Activated naive CD4-positive, alpha-beta T cell treated with anti-CD3 and anti-CD28 coated beads, Interleukin-2, amount 10 ng/mL, durations not matched to agents 7 days and 5 days (primary cell): Measurements from ENCODE around the gene MMD.
"Not testable (repeated sequence)": the region's sequence is repeated elsewhere in the genome, so short reads cannot be mapped to it uniquely, and the experiment has no call there.

ENCODE experiments used
- CTCF ChIA-PET: fragments of 350-600 bp; sonication (Branson Sonifier 250); formaldehyde crosslinking; loops from one replicate; lab custom pipeline; 2021; ENCODE audit warnings: antibody characterized with exemption; lab: Charles Lee
- DNase-seq: peaks from one replicate; pipeline ENCODE4 v3.0.0-alpha.2; 2020
- H3K27ac Mint-ChIP-seq: one replicate; pipeline ENCODE4 v1.8.0; 2021; ENCODE audit warnings: mild to moderate bottlenecking, moderate library complexity, mixed read lengths
- H3K27me3 Mint-ChIP-seq: one replicate; pipeline ENCODE4 v1.8.0; 2021; ENCODE audit warnings: mild to moderate bottlenecking, mixed read lengths
- H3K36me3 Mint-ChIP-seq: one replicate; pipeline ENCODE4 v1.8.0; 2021; ENCODE audit warnings: mixed read lengths
- H3K4me1 Mint-ChIP-seq: one replicate; pipeline ENCODE4 v1.8.0; 2021; ENCODE audit warnings: mixed read lengths
- H3K4me3 Mint-ChIP-seq: one replicate; pipeline ENCODE4 v1.8.0; 2021; ENCODE audit warnings: mild to moderate bottlenecking, moderate library complexity, mixed read lengths
- H3K9me3 Mint-ChIP-seq: one replicate; pipeline ENCODE4 v1.8.0; 2021; ENCODE audit warnings: mixed read lengths

Gene MMD

DNA sequence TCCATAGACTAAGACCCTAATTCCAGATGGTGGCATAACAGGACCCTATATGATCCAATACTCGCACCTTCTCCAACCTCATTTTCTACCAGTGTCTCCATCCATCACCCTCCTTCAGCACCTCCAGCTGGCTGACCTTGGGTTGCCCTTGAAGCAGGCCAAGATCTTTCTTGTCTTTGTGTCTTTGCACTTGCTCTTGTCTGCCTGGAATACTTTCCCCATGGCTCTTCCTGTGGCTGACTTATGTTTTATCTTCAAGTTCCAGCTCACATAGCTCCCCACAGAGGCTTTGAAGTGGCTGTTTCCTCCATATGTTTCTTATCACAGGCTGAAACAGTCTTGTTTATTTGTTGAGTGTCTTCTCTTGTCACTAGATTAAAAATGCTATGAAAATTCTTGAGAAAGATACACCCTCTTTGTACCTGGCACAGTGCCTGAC lies 29.6 kb upstream of the MMD start:
- Mint-ChIP-seq H3K27me3 (peaks cover 9% of the 10 kb centered on the region), H3K27ac (no peak overlapping the region), H3K9me3 (no peaks in the 10 kb centered on the region), H3K4me3 (no peak overlapping the region), H3K4me1 (peaks cover 19% of the 10 kb centered on the region), H3K36me3 (no peaks in the 10 kb centered on the region)
- CTCF ChIA-PET: no interaction called here
- DNase-seq: no peak

DNA sequence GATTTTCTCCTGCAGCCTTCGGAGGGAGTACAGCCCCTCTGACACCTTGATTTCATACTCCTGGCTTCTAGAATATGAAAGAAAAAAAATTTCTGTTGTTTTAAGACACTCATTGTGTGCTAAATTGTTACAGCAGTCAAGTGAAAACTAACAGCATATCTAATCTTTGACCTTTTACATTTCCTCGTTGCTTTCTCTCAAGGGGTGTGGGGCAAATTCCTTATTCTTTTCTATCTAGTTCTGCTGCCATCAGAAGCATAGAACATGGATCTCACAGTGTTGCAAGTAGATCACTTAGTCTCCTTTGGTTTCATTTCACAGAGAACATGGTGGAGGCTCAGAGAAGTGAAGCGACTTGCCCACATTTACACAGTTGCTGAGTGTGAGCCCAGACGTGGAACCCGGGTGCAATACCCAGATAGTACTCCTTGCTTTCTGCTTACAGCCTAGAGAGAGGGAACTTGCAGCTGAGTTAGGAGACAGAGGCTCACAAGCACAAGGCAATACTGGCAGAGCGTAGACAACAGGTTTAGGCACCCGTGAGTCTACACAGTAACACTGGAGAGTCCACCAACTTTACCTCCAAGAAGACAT lies 28.7 kb upstream of the MMD start:
- Mint-ChIP-seq H3K9me3 (no peaks in the 10 kb centered on the region), H3K27ac (no peak overlapping the region), H3K4me1 (peaks cover 19% of the 10 kb centered on the region), H3K36me3 (no peaks in the 10 kb centered on the region), H3K27me3 (peaks cover 15% of the 10 kb centered on the region), H3K4me3 (no peak overlapping the region)
- CTCF ChIA-PET: no interaction called here
- DNase-seq: no peak

DNA sequence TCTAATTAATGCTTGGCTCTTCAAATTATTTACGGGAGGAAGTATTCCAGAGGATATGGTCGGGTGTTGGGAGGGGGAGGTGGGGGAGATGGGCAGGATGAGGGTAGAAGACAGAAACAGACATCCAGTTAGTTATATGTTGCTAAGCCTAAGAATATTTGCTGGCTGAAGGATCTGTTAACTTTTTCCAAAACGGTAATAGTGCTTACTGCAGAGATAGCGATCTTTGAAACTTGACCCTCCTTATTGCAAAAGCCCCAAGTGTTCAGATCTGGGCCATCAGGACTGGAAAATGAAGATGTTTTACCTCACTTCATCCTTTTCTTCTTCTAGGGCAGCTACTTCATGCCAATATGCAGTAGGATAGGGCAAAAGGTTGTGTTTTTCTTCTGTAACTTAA lies 27.0 kb upstream of the MMD start:
- Mint-ChIP-seq H3K27me3 (peaks cover 15% of the 10 kb centered on the region), H3K4me3 (no peak overlapping the region), H3K27ac (no peak overlapping the region), H3K9me3 (no peaks in the 10 kb centered on the region), H3K4me1 (peaks cover 19% of the 10 kb centered on the region), H3K36me3 (no peaks in the 10 kb centered on the region)
- CTCF ChIA-PET: interaction anchor here (0.6 kb wide), 1 partner anchor 456 kb away, joined by 4 read pairs; no protein-coding TSS in a partner anchor
- no peak for DNase-seq

DNA sequence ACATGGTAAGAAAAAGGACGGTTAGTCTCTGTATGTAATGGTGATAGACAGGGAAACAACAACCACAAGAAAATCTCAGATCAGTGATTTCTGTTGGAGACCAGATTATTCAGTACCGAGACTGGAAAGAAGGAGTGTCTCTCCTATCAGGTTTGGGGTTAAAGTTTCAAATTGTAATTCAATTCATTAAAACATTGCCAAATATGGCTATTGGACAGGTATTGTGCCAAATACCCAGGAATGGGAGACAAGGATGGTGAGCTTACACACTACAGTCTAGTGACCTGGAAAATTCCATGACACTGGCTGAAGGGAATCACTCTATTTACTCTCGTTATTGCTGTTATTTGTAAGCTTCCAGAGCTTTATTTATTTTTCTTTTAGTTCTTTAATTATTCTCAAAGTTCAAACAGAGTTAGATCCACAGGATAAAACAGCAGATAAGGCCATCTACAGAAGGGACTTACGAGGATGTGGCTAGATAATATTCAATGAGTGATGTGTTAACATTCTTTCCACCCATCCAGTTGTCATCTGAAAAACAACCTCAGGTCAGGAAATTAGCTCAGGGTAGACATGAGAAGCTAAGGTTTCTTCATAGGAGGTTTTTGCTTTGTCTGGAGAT lies 25.1 kb upstream of the MMD start:
- Mint-ChIP-seq H3K27ac (no peak overlapping the region), H3K4me3 (no peak overlapping the region), H3K9me3 (no peaks in the 10 kb centered on the region), H3K36me3 (no peaks in the 10 kb centered on the region), H3K27me3 (peaks cover 19% of the 10 kb centered on the region), H3K4me1 (peaks cover 8% of the 10 kb centered on the region)
- CTCF ChIA-PET: interaction anchor here (1.4 kb wide), 1 partner anchor 14 kb away, joined by 4 read pairs; no protein-coding TSS in a partner anchor
- DNase-seq: no peak

DNA sequence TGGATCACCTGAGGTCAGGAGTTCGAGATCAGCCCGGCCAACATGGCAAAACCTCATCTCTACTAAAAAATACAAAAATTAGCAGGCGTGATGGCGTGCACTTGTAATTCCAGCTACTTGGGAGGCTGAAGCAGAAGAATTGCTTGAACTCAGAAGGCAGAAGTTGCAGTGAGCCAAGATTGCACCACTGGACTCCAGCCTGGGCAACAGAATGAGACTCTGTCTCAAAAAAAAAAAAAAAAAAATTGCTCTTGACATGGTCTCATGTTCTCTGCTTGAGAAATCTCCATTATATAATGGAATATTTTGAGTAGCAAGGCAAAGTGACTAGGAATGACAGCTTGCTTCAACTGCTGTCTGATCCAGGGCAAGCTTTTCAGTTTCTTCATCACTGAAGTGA lies 24.4 kb upstream of the MMD start:
- not testable (repeated sequence) for H3K4me3 Mint-ChIP-seq, H3K27ac Mint-ChIP-seq, H3K9me3 Mint-ChIP-seq, H3K4me1 Mint-ChIP-seq, DNase-seq, H3K36me3 Mint-ChIP-seq
- peaks cover 18% of the 10 kb centered on the region for H3K27me3 Mint-ChIP-seq
- CTCF ChIA-PET: interaction anchor here (1.4 kb wide), 1 partner anchor 13 kb away, joined by 4 read pairs; no protein-coding TSS in a partner anchor

DNA sequence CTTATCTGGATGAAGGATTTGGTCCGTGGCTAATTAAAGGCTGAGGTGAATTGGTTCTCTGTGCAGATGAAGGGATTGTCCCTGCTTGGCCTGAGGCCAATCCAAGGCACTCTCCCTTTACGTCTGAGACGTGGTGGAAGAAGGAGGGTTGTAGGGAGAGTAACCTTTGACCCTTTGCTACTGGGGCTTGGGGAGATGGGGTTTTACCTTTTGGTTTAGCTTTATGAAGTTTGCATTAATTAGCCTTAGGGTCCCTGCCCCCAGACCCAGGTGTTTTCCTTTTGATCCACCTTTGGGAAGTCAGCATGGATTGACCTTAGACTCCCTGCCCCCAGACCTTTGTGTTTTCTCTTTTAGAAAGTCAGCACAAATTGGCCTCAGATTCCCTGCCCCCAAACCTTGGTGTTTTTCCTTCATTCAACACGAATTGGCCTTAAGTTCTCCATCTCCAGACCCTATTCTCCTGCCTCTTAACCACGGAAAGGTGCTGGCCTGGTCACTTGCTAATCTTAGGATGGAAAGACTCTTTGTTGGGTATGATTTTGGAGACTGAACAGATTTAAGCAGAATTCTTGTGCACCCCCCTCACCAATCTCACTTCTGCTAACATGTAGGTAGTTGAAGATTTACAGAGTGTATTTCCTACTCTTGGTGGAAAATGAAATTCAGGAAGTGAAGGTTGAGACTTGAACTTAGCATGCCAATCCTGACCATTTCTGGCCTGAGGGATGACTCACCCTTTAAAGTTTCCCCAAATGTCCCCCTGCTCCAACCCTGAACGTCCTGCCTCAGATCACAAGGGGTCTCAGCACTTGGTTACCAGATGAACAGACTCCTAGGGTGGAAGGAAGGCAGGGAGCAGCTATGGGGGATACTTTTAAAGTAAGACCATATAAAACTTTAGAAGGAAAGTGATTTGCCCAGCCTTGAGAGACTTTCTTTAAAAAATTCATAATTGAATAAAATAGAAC lies 23.1 kb upstream of the MMD start:
- Mint-ChIP-seq H3K27ac (no peak overlapping the region), H3K4me3 (no peak overlapping the region), H3K36me3 (no peaks in the 10 kb centered on the region), H3K4me1 (no peaks in the 10 kb centered on the region), H3K27me3 (peaks cover 21% of the 10 kb centered on the region), H3K9me3 (no peaks in the 10 kb centered on the region)
- CTCF ChIA-PET: no interaction called here
- DNase-seq: no peak

DNA sequence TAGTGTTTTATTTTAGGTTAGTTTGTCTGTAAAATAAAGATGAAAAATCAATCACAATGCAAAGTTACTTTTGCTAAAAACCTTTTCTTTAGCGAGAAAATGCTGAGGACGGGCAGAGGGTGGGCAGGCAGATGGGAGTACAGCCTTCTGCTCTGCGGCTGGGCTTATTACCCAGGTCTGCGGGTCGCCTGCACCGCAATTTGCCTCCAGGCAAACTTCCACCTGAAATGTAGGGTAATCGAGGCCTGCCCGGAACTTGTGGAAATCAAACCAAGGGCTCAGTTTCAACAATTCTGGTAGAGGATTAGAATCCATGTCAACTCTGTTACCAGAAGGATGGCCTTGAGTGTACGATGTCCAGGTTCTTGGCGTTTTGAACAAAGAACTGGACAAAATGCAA lies 22.3 kb upstream of the MMD start:
- Mint-ChIP-seq H3K4me3 (no peak overlapping the region), H3K27ac (no peak overlapping the region), H3K9me3 (no peaks in the 10 kb centered on the region), H3K27me3 (peaks cover 16% of the 10 kb centered on the region), H3K4me1 (no peaks in the 10 kb centered on the region), H3K36me3 (no peaks in the 10 kb centered on the region)
- CTCF ChIA-PET: no interaction called here
- no peak for DNase-seq

DNA sequence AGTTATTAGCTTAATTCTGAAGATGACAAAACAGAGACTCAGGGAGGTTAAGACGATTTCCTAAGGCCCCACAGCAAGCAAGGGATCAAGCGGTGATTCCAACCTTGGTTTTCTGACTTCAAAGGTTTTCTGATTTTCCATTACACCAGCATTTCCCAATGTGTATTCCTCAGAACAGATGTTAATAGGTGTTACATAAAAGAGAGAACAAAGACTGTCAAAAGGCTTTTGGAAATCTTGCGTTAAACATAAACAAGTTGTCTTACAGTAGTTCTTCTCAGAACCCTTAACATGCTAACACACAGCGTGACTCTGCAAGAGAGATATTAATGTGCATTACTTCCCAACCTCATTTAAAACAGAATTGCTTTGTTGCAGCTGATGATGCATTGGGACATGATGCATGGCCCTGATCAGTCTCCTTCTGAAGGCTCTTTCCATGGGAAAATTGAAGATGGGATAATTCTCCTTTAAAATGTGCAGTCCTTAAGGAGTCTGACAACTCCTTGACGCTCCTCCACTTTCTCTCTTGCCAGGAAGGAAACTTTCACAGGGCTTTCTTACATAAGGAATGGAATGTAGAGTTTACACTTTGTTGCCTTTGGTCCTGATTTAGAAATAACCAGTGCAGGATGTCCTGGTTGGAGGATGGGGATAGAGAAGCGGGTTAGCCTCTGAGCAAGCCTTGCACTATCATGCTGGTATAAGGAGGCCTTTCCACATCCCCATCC lies 21.5 kb upstream of the MMD start:
- Mint-ChIP-seq H3K4me1 (no peaks in the 10 kb centered on the region), H3K9me3 (no peaks in the 10 kb centered on the region), H3K27ac (no peak overlapping the region), H3K4me3 (no peak overlapping the region), H3K27me3 (peaks cover 16% of the 10 kb centered on the region), H3K36me3 (no peaks in the 10 kb centered on the region)
- DNase-seq: no peak
- CTCF ChIA-PET: no interaction called here

DNA sequence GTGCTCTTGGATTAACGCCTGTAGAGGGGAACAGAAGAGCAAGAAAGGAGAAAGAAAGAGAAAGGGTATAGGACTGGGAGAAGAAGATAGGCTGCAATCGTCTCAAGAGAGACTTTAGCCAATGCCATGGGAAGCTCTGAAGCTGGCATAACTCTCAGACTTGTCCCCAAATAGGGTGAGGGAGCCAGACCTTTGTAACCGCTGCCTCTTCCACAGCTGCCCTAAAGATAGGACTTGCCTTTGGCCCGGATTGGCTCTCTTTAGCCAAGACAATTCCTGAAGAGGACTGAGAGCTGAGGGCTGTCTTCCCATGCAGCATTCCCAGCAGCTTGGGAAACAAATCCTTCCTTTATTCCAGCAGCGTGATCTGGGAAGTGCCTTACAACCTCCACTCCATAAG lies 20.8 kb upstream of the MMD start:
- Mint-ChIP-seq H3K36me3 (no peaks in the 10 kb centered on the region), H3K9me3 (no peaks in the 10 kb centered on the region), H3K4me3 (no peak overlapping the region), H3K27ac (no peak overlapping the region), H3K27me3 (peaks cover 16% of the 10 kb centered on the region), H3K4me1 (peaks cover 2% of the 10 kb centered on the region)
- CTCF ChIA-PET: no interaction called here
- DNase-seq: no peak

DNA sequence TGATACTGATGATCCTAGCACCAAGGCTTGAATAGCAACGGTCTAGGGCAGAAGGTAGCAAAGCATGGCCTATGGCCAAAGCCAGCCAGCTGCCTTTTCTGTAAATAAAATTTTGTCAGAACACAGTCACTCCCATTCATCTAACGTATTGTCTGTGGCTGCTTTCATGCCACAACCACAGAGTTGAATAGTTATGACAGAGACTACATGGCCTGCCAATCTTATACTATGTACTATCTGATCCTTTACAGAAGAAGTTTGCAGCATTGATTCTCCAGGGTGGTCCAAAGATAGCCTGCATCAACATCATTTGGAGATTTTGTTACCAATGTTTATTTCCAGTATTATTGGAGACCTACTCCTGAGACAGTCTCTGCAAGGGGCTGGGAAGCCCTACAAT lies 19.9 kb upstream of the MMD start:
- no peaks in the 10 kb centered on the region for H3K36me3 Mint-ChIP-seq
- no peak for DNase-seq
- CTCF ChIA-PET: no interaction called here
- H3K27ac Mint-ChIP-seq: no peak overlapping the region
- H3K9me3 Mint-ChIP-seq: no peaks in the 10 kb centered on the region
- H3K27me3 Mint-ChIP-seq: peaks cover 16% of the 10 kb centered on the region
- no peak overlapping the region for H3K4me3 Mint-ChIP-seq
- peaks cover 4% of the 10 kb centered on the region for H3K4me1 Mint-ChIP-seq

DNA sequence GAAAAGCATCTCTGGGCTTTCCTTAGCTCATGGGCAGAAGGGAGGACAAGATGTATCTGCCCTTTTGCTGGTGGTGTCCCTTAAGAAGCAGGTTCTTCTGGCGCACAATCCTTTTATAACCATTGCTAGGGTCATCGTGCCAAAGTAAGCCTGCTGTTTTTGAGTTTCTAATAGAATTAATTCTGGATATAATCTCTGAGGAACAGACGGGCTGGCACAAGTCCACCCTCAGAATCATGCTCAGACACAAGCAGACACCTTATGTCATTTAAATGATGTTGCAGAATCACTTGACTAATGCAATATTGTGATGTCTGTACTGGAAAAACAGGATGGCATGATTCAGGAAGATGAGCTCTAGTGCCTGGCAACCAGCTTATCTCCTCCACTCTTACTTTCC lies 18.8 kb upstream of the MMD start:
- no peak for DNase-seq
- H3K4me3 Mint-ChIP-seq: no peak overlapping the region

DNA sequence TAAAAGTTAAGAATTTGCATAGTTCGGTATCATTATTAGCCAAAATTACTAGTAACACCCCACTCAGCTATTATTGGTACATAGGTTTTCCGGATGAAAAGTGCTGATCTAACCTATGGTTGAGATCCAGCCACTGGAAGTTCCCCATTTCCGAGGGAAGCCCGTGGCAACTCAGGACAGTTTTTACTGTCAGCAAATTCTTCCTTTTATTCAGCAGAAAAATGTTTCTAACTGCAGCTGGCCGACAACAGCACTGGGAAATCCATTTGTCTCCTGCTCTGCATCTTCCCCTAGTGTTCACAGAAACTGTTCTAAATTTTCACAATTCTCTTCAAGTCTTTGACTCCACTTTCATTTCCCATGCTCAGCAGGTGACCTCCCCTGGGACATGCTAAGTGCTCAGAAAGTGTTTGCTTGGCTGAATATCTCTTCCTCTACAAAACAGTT lies 15.5 kb upstream of the MMD start:
- Mint-ChIP-seq H3K27ac (no peak overlapping the region), H3K27me3 (peaks cover 8% of the 10 kb centered on the region), H3K9me3 (no peaks in the 10 kb centered on the region), H3K4me1 (peaks cover 17% of the 10 kb centered on the region), H3K36me3 (no peaks in the 10 kb centered on the region), H3K4me3 (no peak overlapping the region)
- DNase-seq: no peak
- CTCF ChIA-PET: no interaction called here

More for the DNA sequence above, 18.8 kb upstream of the MMD start:
- CTCF ChIA-PET: interaction anchor here (1.4 kb wide), 1 partner anchor 310 kb away, joined by 3 read pairs; the partner anchor contains the start of gene PCTP
- peaks cover 4% of the 10 kb centered on the region for H3K4me1 Mint-ChIP-seq
- H3K27me3 Mint-ChIP-seq: peaks cover 11% of the 10 kb centered on the region
- H3K9me3 Mint-ChIP-seq: no peaks in the 10 kb centered on the region
- no peak overlapping the region for H3K27ac Mint-ChIP-seq
- H3K36me3 Mint-ChIP-seq: no peaks in the 10 kb centered on the region

DNA sequence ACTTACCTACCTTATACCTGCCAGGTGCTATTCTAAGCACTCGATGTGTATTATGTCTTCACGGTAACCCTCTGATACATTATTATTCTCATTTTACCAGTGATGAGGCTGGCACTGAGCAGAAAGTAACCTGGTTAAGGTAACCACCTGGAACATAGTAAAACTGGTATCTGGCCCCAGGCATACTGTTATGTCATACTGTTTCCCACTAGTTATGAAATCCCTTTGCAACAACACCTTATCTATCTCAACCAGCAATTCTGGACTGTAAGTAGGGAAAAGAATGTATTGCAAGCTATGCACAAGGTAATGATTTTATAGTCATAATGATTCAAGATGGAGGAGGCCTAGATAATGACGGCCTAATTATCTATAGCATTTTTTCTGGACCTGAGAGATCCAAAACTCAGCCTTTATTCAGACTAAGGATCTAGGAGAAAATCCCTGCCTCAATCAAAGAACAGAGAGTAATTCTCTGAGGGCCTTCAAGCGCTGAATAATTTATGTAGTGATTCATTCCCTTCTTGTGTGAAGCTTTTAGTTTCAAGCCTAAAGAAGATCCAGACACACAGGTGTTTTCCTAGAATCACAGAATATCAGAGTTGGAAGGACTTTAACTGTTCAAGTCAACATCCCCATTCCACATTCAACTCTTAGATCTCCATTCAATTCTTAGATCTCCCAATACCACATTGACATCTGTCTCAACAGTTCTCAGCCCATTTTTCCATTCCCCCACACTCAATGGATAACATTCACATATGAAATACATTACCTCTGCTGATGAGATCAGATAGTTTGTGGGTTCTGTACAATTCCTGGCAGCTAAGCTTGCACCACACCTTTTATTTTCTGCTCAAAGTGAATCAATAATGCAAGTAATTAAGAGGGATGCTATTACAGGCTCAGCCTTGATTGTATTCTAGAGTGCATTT lies 14.9 kb upstream of the MMD start:
- no peak overlapping the region for H3K4me3 Mint-ChIP-seq
- no peak for DNase-seq
- H3K27me3 Mint-ChIP-seq: peaks cover 7% of the 10 kb centered on the region
- H3K27ac Mint-ChIP-seq: no peak overlapping the region
- no peaks in the 10 kb centered on the region for H3K9me3 Mint-ChIP-seq
- peaks cover 19% of the 10 kb centered on the region for H3K4me1 Mint-ChIP-seq
- no peaks in the 10 kb centered on the region for H3K36me3 Mint-ChIP-seq
- CTCF ChIA-PET: no interaction called here
